Midbrain (tissue), 1 donor: ENCODE measurements around the gene ESR2.
"Not testable (repeated sequence)": the region's sequence is repeated elsewhere in the genome, so short reads cannot be mapped to it uniquely, and the experiment has no call there.

Source experiments
- DNase-seq: peaks from one replicate; lab custom pipeline; 2025; lab: John Stamatoyannopoulos, UW

Gene ESR2

DNA sequence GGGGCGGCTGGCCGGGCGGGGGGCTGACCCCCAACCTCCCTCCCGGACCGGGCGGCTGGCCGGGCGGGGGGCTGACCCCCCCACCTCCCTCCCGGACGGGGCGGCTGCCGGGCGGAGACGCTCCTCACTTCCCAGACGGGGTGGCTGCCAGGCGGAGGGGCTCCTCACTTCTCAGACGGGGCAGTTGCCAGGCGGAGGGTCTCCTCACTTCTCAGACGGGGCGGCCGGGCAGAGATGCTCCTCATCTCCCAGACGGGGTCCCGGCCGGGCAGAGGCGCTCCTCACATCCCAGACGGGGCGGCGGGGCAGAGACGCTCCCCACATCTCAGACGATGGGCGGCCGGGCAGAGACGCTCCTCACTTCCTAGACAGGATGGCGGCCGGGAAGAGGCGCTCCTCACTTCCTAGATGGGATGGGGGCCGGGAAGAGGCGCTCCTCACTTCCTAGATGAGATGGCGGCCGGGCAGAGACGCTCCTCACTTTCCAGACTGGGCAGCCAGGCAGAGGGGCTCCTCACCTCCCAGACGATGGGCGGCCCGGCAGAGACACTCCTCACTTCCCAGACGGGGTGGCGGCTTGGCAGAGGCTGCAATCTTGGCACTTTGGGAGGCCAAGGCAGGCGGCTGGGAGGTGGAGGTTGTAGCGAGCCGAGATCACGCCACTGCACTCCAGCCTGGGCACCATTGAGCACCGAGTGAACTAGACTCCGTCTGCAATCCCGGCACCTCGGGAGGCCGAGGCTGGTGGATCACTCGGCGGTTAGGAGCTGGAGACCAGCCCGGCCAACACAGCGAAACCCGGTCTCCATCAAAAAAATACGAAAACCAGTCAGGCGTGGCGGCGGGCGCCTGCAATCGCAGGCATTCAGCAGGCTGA is 256.1 kb downstream of the ESR2 start:
- not testable (repeated sequence) for DNase-seq

DNA sequence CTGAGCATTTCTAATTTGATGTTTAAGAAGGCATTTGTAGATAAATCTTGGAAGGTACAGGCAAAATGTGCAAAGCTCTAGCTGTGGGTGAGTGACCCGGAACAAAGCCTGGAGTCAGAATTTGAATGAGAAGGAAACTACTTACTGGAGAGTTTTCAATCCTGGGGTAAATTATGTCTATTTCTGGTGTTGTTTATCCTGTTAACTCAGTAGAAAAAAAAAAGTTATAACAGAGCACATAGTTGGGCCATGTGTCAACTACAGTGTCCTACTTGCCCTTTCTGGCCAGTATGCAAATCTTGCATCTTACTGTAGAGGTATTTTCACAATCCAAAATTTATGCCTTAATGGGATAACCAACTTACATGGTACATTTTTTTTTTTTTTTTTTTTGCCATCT is 259.0 kb downstream of the ESR2 start:
- no peak for DNase-seq
